NCI-H1105 treated with DMSO at 0.1 percent for 48 hours (cell line): ENCODE measurements around the gene EDN3.
A peak's percentile ranks its signal among the peaks of the same experiment; 100 is the strongest.

Experiments used
- DNase-seq: peaks from one replicate; lab custom pipeline; 2025; lab: John Stamatoyannopoulos, UW

Gene EDN3

DNA sequence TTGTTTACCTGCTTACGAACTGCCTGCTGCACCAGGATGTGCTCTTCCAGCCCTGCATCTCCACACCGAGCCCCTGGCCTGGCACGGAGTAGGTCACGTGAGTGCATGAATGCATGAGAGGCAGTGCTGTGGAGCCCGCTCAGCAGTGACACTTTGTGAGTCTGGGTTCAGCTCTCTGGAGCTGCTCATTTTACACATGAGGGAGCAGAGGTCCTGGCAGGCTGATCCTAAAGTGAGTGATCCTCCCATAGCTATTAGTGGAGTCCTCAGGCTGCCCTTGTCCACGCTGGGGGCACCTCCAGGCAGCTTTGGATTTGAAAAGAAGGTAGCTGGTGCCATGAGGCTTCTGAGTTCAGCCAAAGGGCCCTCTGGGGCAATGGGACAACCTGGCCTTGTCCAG, 64.2 kb downstream of the EDN3 start:
- no peak for DNase-seq

GRCh38 chr20:59365611-59366285, 65.3 kb downstream of the EDN3 start:
- peak; percentile 31 for DNase-seq

GRCh38 chr20:59371431-59371830, 71.0 kb downstream of the EDN3 start:
- DNase-seq = no peak

- no peak for DNase-seq
Measured at GRCh38 chr20:59374261-59374660, 73.8 kb downstream of the EDN3 start.

- DNase-seq = no peak
Measured at GRCh38 chr20:59375541-59375940, 75.1 kb downstream of the EDN3 start.
